ENCODE measurements around the gene CD200R1. TPM values are rescaled to one million over a fixed set of nuclear protein-coding genes. Genes with fewer than 3 reads are reported as not detected.

Gene CD200R1
- total and polyA plus RNA-seq, 2 of the 13 experiments (the other 11 are each of a cell fraction or from before 2014, with no cell fraction given), result 0.04 TPM; not detected in 1

DNA sequence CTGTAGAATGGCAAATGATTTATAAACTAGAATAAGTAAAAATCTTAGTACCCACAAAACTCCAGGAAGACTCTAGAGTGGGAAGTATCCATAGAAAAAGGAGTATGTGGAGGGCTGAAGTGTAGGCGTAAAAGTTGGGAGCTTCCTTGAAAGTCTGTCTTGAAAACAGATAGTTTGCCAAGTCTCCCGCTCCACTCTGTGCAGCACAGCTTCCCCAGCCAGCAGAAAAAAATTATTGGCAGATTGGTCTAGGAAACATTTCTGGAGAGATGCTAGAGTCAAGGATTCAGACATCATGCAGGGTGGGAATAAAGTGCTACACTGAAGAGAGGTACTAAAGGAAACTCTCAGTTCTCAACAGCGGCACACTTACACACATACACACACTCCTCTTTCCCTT, 74.8 kb downstream of the CD200R1 start:
- FAIRE-seq (no peak), ATAC-seq (no peak), DNase-seq (ENCODE audit: low spot score) (no peak)
- ChIA-PET POLR2A (no interaction called here), CTCF (ENCODE audit: low intra/inter-chr PET ratio, low total read pairs) (no interaction called here)
- Histone ChIP-seq H2AFZ (ENCODE audit: low read length) (no peak overlapping the region), H3K4me2 (ENCODE audit: low read depth, low read length) (no peak overlapping the region), H3K36me3 (replicated peaks in 1 of 2; ENCODE audit: control insufficient read depth in 1 of 2, insufficient read depth in 2 of 2, low read length in 2 of 2) (no peaks in the 10 kb centered on the region), H3K27me3 (ENCODE audit: control insufficient read depth in 1 of 2, insufficient read depth in 2 of 2, low read length in 2 of 2) (no peaks in the 10 kb centered on the region), H3K4me1 (ENCODE audit: insufficient read depth, low read length) (no peaks in the 10 kb centered on the region), H3K79me2 (ENCODE audit: insufficient read depth, low read length) (no peaks in the 10 kb centered on the region), H3K9ac (ENCODE audit: insufficient read depth, low read depth, low read length) (no peak overlapping the region), H3K4me3 (replicated peaks in 1 of 3; ENCODE audit: insufficient read depth in 1 of 3, low read depth in 2 of 3, low read length in 3 of 3) (no peak overlapping the region), H3K9me3 (ENCODE audit: low read length) (no peaks in the 10 kb centered on the region; the same call in 1 of the 2 replicates), H3K27ac (ENCODE audit: extremely low read length, insufficient read depth, low read length) (no peak overlapping the region), H4K20me1 (ENCODE audit: insufficient read depth, low read length) (no peaks in the 10 kb centered on the region)
- WGBS (ENCODE audit: low lambda C conversion rate), result 1% methylated on average over 3 of the region's 3 CpGs
- in situ Hi-C loops (cut with HindIII; ENCODE audit: extremely low pct_ligation_motif_present, low pct_unique_long_range_greater_than_20kb) (no loop called here), intact Hi-C loops (cut with micrococcal nuclease; ENCODE audit: unreplicated experiment) (no loop called here)
- TF ChIP-seq BORCS8-MEF2B (CRISPR knock-in tag; IDR thresholded peaks at IDR 0.05) (no peak), CC2D1A (CRISPR knock-in tag; IDR thresholded peaks at IDR 0.05) (no peak), SAP130 (CRISPR knock-in tag; IDR thresholded peaks at IDR 0.05; ENCODE audit: low read depth) (no peak), SRY (CRISPR knock-in tag; IDR thresholded peaks at IDR 0.05) (no peak), ARHGAP35 (CRISPR knock-in tag; IDR thresholded peaks at IDR 0.05; ENCODE audit: borderline replicate concordance) (no peak), HNRNPUL1 (IDR thresholded peaks at IDR 0.05; ENCODE audit: low read depth, low read length) (no peak), JUND (CRISPR knock-in tag; IDR thresholded peaks at IDR 0.05) (no peak), ZNF343 (CRISPR knock-in tag; IDR thresholded peaks at IDR 0.05) (no peak), ZNF121 (CRISPR knock-in tag; IDR thresholded peaks at IDR 0.05) (no peak), SALL1 (CRISPR knock-in tag; IDR thresholded peaks at IDR 0.05) (no peak), CENPT (CRISPR knock-in tag; IDR thresholded peaks at IDR 0.05; ENCODE audit: low read depth) (no peak)
- TF ChIP-seq, protein P1, sequence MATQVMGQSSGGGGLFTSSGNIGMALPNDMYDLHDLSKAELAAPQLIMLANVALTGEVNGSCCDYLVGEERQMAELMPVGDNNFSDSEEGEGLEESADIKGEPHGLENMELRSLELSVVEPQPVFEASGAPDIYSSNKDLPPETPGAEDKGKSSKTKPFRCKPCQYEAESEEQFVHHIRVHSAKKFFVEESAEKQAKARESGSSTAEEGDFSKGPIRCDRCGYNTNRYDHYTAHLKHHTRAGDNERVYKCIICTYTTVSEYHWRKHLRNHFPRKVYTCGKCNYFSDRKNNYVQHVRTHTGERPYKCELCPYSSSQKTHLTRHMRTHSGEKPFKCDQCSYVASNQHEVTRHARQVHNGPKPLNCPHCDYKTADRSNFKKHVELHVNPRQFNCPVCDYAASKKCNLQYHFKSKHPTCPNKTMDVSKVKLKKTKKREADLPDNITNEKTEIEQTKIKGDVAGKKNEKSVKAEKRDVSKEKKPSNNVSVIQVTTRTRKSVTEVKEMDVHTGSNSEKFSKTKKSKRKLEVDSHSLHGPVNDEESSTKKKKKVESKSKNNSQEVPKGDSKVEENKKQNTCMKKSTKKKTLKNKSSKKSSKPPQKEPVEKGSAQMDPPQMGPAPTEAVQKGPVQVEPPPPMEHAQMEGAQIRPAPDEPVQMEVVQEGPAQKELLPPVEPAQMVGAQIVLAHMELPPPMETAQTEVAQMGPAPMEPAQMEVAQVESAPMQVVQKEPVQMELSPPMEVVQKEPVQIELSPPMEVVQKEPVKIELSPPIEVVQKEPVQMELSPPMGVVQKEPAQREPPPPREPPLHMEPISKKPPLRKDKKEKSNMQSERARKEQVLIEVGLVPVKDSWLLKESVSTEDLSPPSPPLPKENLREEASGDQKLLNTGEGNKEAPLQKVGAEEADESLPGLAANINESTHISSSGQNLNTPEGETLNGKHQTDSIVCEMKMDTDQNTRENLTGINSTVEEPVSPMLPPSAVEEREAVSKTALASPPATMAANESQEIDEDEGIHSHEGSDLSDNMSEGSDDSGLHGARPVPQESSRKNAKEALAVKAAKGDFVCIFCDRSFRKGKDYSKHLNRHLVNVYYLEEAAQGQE (IDR thresholded peaks at IDR 0.05; ENCODE audit: borderline replicate concordance in 1 of 2, low read depth in 1 of 2, low read length in 2 of 2), result no peak
- TF ChIP-seq, protein P2, sequence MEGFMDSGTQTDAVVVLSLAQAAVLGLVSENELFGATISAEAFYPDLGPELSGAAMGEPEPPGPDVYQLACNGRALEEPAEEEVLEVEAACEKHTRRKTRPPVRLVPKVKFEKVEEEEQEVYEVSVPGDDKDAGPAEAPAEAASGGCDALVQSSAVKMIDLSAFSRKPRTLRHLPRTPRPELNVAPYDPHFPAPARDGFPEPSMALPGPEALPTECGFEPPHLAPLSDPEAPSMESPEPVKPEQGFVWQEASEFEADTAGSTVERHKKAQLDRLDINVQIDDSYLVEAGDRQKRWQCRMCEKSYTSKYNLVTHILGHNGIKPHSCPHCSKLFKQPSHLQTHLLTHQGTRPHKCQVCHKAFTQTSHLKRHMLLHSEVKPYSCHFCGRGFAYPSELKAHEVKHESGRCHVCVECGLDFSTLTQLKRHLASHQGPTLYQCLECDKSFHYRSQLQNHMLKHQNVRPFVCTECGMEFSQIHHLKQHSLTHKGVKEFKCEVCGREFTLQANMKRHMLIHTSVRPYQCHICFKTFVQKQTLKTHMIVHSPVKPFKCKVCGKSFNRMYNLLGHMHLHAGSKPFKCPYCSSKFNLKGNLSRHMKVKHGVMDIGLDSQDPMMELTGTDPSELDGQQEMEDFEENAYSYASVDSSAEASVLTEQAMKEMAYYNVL (CRISPR knock-in tag; IDR thresholded peaks at IDR 0.05; ENCODE audit: borderline replicate concordance), result no peak
- TF ChIP-seq, protein P3, sequence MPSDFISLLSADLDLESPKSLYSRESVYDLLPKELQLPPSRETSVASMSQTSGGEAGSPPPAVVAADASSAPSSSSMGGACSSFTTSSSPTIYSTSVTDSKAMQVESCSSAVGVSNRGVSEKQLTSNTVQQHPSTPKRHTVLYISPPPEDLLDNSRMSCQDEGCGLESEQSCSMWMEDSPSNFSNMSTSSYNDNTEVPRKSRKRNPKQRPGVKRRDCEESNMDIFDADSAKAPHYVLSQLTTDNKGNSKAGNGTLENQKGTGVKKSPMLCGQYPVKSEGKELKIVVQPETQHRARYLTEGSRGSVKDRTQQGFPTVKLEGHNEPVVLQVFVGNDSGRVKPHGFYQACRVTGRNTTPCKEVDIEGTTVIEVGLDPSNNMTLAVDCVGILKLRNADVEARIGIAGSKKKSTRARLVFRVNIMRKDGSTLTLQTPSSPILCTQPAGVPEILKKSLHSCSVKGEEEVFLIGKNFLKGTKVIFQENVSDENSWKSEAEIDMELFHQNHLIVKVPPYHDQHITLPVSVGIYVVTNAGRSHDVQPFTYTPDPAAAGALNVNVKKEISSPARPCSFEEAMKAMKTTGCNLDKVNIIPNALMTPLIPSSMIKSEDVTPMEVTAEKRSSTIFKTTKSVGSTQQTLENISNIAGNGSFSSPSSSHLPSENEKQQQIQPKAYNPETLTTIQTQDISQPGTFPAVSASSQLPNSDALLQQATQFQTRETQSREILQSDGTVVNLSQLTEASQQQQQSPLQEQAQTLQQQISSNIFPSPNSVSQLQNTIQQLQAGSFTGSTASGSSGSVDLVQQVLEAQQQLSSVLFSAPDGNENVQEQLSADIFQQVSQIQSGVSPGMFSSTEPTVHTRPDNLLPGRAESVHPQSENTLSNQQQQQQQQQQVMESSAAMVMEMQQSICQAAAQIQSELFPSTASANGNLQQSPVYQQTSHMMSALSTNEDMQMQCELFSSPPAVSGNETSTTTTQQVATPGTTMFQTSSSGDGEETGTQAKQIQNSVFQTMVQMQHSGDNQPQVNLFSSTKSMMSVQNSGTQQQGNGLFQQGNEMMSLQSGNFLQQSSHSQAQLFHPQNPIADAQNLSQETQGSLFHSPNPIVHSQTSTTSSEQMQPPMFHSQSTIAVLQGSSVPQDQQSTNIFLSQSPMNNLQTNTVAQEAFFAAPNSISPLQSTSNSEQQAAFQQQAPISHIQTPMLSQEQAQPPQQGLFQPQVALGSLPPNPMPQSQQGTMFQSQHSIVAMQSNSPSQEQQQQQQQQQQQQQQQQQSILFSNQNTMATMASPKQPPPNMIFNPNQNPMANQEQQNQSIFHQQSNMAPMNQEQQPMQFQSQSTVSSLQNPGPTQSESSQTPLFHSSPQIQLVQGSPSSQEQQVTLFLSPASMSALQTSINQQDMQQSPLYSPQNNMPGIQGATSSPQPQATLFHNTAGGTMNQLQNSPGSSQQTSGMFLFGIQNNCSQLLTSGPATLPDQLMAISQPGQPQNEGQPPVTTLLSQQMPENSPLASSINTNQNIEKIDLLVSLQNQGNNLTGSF (CRISPR knock-in tag; IDR thresholded peaks at IDR 0.05), result no peak
- BruUV-seq (replicated peaks), result no TSS peak

Data from HepG2 (cell line).